SK-N-SH treated with all-trans-retinoic acid at 6 μM for 48 hours (cell line): ENCODE data around the gene ELOVL6.

Source experiments
- ATAC-seq: fragments of 200-7000 bp; cut with Tn5 transposase; 3 replicates; pipeline ENCODE4 v1.9.1; 2020; ENCODE audit warnings: mild to moderate bottlenecking, moderate library complexity
- ARNTL ChIP-seq: fragments of 450-650 bp; formaldehyde crosslinking; IDR thresholded peaks from 2 replicates; pipeline ENCODE4 v1.5.0; 2020; ENCODE audit warnings: low read depth, mild to moderate bottlenecking, moderate library complexity, borderline replicate concordance
- BACH2 ChIP-seq: fragments of 250-450 bp; sonication (Bioruptor Pico); IDR thresholded peaks from 2 replicates; pipeline ENCODE4 v1.9.0; 2021; ENCODE audit warnings: mild to moderate bottlenecking, borderline replicate concordance
- CSDC2 ChIP-seq: fragments of 250-450 bp; sonication (Bioruptor Pico); IDR thresholded peaks from 2 replicates; pipeline ENCODE4 v1.5.0; 2020; ENCODE audit warnings: mild to moderate bottlenecking, moderate library complexity
- ESRRG ChIP-seq: fragments of 250-450 bp; sonication (Bioruptor Pico); IDR thresholded peaks from 2 replicates; pipeline ENCODE4 v1.6.1; 2021; ENCODE audit warnings: mild to moderate bottlenecking
- GLIS3 ChIP-seq: fragments of 250-450 bp; sonication (Bioruptor Pico); IDR thresholded peaks from 2 replicates; pipeline ENCODE4 v1.5.0; 2020; ENCODE audit warnings: mild to moderate bottlenecking, moderate library complexity
- ISL1 ChIP-seq: fragments of 250-450 bp; sonication (Bioruptor Pico); IDR thresholded peaks from 2 replicates; pipeline ENCODE4 v2.1.2; 2022; ENCODE audit warnings: mild to moderate bottlenecking, moderate library complexity
- OSR1 ChIP-seq: fragments of 250-450 bp; sonication (Bioruptor Pico); IDR thresholded peaks from 2 replicates; pipeline ENCODE4 v1.8.0; 2022; ENCODE audit warnings: moderate library complexity, mild to moderate bottlenecking, inconsistent platforms
- PPARA ChIP-seq: fragments of 250-450 bp; sonication (Bioruptor Pico); IDR thresholded peaks from 2 replicates; pipeline ENCODE4 v1.5.0; 2020; ENCODE audit warnings: mild to moderate bottlenecking, borderline replicate concordance
- RARB ChIP-seq: fragments of 250-450 bp; sonication (Bioruptor Pico); IDR thresholded peaks from 2 replicates; pipeline ENCODE4 v1.8.0; 2021; ENCODE audit warnings: mild to moderate bottlenecking, moderate library complexity
- TCF4 ChIP-seq: fragments of 250-450 bp; sonication (Bioruptor Pico); IDR thresholded peaks from 2 replicates; pipeline ENCODE4 v1.8.0; 2021; ENCODE audit warnings: mild to moderate bottlenecking, moderate library complexity, borderline replicate concordance
- TOX ChIP-seq: fragments of 250-450 bp; sonication (Bioruptor Pico); IDR thresholded peaks from 2 replicates; pipeline ENCODE4 v1.8.0; 2021; ENCODE audit warnings: mild to moderate bottlenecking, moderate library complexity, borderline replicate concordance
- ZC3H10 ChIP-seq: fragments of 250-450 bp; sonication (Bioruptor Pico); IDR thresholded peaks from 2 replicates; pipeline ENCODE4 v1.5.1; 2021; ENCODE audit warnings: mild to moderate bottlenecking, moderate library complexity
- ZFP3 ChIP-seq: fragments of 250-450 bp; sonication (Bioruptor Pico); IDR thresholded peaks from 2 replicates; pipeline ENCODE4 v1.5.0; 2020; ENCODE audit warnings: mild to moderate bottlenecking, moderate library complexity
- ZFP30 ChIP-seq: fragments of 450-650 bp; formaldehyde crosslinking; IDR thresholded peaks from 2 replicates; pipeline ENCODE4 v1.5.0; 2022; ENCODE audit warnings: mild to moderate bottlenecking, moderate library complexity
- ZNF565 ChIP-seq: fragments of 450-650 bp; formaldehyde crosslinking; conservative IDR thresholded peaks from 2 replicates; pipeline ENCODE4 v1.5.0; 2020; ENCODE audit warnings: low read depth, mild to moderate bottlenecking, moderate library complexity
- ZNF8 ChIP-seq: fragments of 450-650 bp; formaldehyde crosslinking; IDR thresholded peaks from 2 replicates; pipeline ENCODE4 v1.5.0; 2020; ENCODE audit warnings: mild to moderate bottlenecking, moderate library complexity
- TF ChIP-seq, protein P1 (sequence below): fragments of 250-450 bp; sonication (Bioruptor Pico); IDR thresholded peaks from 2 replicates; pipeline ENCODE4 v1.5.0; 2020; ENCODE audit warnings: mild to moderate bottlenecking, moderate library complexity
- TF ChIP-seq, protein P2 (sequence below): fragments of 250-450 bp; sonication (Bioruptor Pico); IDR thresholded peaks from 2 replicates; pipeline ENCODE4 v1.5.1; 2021; ENCODE audit warnings: mild to moderate bottlenecking, moderate library complexity
- TF ChIP-seq, protein P3 (sequence below): fragments of 250-450 bp; sonication (Bioruptor Pico); IDR thresholded peaks from 2 replicates; pipeline ENCODE4 v1.8.0; 2021; ENCODE audit warnings: low read depth, mild to moderate bottlenecking, moderate library complexity, borderline replicate concordance
- TF ChIP-seq, protein P4 (sequence below): fragments of 250-450 bp; sonication (Bioruptor Pico); IDR thresholded peaks from 2 replicates; pipeline ENCODE4 v1.8.0; 2020; ENCODE audit warnings: mild to moderate bottlenecking, moderate library complexity, borderline replicate concordance

ELOVL6 gene

DNA sequence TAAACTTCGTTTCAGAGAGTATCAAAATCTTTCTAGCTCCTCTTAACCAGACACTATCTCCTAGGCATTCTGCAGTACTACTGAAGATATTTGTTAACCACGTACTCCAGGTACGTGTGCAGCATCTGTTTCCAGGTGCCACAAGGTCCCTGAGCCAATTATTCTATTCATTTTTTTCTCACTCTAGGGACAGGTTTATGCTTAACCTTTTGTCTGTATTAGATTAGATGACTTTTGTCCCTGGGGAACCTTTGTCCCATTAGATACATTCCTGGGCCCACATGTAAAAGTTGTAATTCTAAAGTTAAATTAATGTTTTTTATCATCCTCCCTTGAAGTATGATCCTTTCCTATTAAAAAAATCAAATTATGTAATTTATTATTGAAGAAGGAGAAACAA is 16.5 kb downstream of the ELOVL6 start:
- ATAC-seq, result no peak

DNA sequence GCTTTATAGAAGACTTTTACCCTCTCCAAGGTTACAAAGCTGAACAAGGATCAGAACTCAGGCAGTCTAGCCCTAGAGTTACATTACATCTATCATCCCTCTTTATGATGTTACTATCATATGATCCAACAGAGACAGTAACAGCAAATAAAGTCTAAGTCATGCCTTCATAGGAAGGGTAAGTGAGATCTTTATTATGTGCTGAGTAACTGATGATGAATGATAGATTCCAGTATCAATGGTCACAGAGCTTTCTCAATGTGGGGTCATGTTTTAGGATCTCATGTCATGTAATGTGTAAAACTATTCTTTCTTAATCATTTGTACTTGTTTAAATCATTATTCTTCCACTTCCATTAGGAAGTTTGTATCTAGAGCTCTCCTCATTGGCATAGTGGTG is 22.8 kb downstream of the ELOVL6 start:
- ATAC-seq, result no peak

More for the DNA sequence above, 16.5 kb downstream of the ELOVL6 start:
- TF ChIP-seq PPARA (CRISPR knock-in tag) (no peak), ARNTL (CRISPR knock-in tag) (no peak), ESRRG (CRISPR knock-in tag) (no peak)
- TF ChIP-seq, protein P1, sequence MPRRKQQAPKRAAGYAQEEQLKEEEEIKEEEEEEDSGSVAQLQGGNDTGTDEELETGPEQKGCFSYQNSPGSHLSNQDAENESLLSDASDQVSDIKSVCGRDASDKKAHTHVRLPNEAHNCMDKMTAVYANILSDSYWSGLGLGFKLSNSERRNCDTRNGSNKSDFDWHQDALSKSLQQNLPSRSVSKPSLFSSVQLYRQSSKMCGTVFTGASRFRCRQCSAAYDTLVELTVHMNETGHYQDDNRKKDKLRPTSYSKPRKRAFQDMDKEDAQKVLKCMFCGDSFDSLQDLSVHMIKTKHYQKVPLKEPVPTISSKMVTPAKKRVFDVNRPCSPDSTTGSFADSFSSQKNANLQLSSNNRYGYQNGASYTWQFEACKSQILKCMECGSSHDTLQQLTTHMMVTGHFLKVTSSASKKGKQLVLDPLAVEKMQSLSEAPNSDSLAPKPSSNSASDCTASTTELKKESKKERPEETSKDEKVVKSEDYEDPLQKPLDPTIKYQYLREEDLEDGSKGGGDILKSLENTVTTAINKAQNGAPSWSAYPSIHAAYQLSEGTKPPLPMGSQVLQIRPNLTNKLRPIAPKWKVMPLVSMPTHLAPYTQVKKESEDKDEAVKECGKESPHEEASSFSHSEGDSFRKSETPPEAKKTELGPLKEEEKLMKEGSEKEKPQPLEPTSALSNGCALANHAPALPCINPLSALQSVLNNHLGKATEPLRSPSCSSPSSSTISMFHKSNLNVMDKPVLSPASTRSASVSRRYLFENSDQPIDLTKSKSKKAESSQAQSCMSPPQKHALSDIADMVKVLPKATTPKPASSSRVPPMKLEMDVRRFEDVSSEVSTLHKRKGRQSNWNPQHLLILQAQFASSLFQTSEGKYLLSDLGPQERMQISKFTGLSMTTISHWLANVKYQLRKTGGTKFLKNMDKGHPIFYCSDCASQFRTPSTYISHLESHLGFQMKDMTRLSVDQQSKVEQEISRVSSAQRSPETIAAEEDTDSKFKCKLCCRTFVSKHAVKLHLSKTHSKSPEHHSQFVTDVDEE, result no peak
- TF ChIP-seq, protein P2, sequence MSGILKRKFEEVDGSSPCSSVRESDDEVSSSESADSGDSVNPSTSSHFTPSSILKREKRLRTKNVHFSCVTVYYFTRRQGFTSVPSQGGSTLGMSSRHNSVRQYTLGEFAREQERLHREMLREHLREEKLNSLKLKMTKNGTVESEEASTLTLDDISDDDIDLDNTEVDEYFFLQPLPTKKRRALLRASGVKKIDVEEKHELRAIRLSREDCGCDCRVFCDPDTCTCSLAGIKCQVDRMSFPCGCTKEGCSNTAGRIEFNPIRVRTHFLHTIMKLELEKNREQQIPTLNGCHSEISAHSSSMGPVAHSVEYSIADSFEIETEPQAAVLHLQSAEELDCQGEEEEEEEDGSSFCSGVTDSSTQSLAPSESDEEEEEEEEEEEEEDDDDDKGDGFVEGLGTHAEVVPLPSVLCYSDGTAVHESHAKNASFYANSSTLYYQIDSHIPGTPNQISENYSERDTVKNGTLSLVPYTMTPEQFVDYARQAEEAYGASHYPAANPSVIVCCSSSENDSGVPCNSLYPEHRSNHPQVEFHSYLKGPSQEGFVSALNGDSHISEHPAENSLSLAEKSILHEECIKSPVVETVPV (CRISPR knock-in tag), result no peak

DNA sequence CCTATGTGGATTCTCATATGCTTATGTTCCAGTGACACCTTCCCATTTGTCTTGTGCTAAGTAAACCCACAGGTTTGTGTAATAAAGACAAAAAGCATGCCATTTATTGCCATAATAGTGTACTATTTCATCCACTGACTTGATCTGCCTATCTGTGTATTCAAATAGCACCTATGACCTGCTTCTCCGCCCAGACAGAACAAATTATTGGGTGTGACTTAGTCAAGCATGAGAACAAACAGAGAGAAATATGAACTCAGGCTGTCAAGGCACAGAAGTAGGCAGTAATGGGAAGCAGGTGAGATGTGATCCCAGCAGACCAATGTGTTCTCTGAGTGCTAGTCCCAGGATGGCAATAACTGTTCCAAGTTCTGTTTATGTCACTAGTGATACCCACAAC is 25.4 kb downstream of the ELOVL6 start:
- ATAC-seq, result no peak

More for the DNA sequence above, 22.8 kb downstream of the ELOVL6 start:
- TF ChIP-seq ZFP30 (CRISPR knock-in tag), result no peak
- no peak for TF ChIP-seq CSDC2

DNA sequence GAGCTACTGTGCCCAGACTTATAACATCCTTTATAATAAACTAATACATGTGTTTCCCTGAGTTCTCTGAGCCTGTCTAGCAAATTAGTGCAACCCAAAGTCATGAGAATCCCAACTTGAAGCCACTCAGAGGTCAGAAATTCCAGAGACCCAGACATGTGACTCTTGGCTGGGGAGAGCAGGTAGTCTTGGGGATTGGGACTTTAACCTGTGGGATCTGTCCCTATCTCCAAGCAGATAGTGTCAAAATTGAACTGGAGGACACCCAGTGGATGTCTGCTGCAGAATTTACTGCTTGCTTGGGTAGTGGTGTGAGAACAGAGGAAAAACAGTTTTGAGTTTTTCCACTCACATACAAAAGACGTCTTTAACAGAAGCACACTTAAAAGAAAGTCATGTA is 26.4 kb downstream of the ELOVL6 start:
- TF ChIP-seq GLIS3, result no peak
- TF ChIP-seq ZC3H10 (CRISPR knock-in tag), result no peak
- no peak for TF ChIP-seq TCF4
- TF ChIP-seq BACH2, result no peak
- no peak for TF ChIP-seq PPARA (CRISPR knock-in tag)
- TF ChIP-seq, protein P3, sequence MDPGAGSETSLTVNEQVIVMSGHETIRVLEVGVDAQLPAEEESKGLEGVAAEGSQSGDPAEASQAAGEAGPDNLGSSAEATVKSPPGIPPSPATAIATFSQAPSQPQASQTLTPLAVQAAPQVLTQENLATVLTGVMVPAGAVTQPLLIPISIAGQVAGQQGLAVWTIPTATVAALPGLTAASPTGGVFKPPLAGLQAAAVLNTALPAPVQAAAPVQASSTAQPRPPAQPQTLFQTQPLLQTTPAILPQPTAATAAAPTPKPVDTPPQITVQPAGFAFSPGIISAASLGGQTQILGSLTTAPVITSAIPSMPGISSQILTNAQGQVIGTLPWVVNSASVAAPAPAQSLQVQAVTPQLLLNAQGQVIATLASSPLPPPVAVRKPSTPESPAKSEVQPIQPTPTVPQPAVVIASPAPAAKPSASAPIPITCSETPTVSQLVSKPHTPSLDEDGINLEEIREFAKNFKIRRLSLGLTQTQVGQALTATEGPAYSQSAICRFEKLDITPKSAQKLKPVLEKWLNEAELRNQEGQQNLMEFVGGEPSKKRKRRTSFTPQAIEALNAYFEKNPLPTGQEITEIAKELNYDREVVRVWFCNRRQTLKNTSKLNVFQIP, result no peak
- no peak for TF ChIP-seq ZNF565 (CRISPR knock-in tag)
- no peak for TF ChIP-seq ZNF8 (CRISPR knock-in tag)
- TF ChIP-seq ESRRG (CRISPR knock-in tag), result no peak
- no peak for TF ChIP-seq ZFP3 (CRISPR knock-in tag)
- no peak for TF ChIP-seq ISL1 (CRISPR knock-in tag)
- TF ChIP-seq RARB (CRISPR knock-in tag), result no peak
- TF ChIP-seq ZFP30 (CRISPR knock-in tag), result no peak
- no peak for ATAC-seq

More for the DNA sequence above, 25.4 kb downstream of the ELOVL6 start:
- TF ChIP-seq ZC3H10 (CRISPR knock-in tag) (no peak), CSDC2 (no peak), TCF4 (no peak)
- TF ChIP-seq, protein P4, sequence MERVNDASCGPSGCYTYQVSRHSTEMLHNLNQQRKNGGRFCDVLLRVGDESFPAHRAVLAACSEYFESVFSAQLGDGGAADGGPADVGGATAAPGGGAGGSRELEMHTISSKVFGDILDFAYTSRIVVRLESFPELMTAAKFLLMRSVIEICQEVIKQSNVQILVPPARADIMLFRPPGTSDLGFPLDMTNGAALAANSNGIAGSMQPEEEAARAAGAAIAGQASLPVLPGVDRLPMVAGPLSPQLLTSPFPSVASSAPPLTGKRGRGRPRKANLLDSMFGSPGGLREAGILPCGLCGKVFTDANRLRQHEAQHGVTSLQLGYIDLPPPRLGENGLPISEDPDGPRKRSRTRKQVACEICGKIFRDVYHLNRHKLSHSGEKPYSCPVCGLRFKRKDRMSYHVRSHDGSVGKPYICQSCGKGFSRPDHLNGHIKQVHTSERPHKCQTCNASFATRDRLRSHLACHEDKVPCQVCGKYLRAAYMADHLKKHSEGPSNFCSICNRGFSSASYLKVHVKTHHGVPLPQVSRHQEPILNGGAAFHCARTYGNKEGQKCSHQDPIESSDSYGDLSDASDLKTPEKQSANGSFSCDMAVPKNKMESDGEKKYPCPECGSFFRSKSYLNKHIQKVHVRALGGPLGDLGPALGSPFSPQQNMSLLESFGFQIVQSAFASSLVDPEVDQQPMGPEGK, result no peak
- TF ChIP-seq, protein P3, result no peak

DNA sequence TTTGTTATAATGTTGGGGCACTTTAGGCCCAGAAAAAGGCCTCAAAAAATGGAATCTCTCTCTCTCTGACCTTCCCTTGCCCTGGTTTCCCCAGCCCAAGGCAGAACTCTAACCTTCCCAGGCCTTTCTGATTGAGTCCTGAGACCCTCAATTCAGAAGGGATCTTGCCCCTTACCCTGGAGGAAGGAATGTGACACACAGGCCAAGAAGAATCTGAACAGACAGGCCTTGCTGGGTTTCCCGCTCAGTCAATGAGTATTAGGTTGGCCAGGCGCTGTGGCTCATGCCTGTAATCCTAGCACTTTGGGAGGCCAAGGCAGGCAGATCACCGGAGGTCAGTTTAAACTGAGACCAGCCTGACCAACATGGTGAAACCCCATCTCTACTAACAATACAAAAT is 27.6 kb downstream of the ELOVL6 start:
- ATAC-seq, result no peak
- TF ChIP-seq TOX (CRISPR knock-in tag) (no peak), ZFP3 (CRISPR knock-in tag) (no peak), TCF4 (no peak), OSR1 (CRISPR knock-in tag) (no peak), ZFP30 (CRISPR knock-in tag) (no peak), ZNF565 (CRISPR knock-in tag) (no peak)
- TF ChIP-seq, protein P3, result no peak
- TF ChIP-seq, protein P2 (CRISPR knock-in tag), result no peak
